GM19238 (cell line): Measurements from ENCODE around the gene HHATL.

ENCODE experiments used
- DNase-seq: peaks from one replicate; pipeline ENCODE4 v3.0.0; 2011; ENCODE audit warnings: low spot score; ENCODE audit not compliant: insufficient read length

Gene HHATL

DNA sequence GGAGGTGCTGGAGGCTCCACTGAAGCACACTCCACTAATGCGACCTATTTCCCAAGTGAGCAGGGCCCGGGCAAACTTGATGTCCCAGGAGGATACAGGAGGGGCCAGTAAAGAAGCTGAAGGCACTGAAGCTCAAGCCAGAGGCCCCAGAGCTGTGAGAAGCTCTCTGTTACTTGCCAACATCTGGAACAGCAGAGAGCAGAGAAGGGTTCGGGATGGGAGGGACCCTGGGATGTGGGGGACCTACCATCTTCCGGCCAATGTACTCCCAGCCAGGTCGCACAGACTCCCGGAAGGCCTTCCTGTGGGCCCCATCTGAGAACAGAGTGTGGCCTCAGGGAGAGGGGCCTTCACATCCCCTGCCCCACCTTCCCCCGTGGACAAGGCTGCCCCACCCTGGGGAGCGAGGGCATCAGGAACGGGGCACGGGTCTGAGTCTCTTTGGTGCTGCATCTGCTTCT is 3.1 kb downstream of the HHATL start:
- no peak for DNase-seq

DNA sequence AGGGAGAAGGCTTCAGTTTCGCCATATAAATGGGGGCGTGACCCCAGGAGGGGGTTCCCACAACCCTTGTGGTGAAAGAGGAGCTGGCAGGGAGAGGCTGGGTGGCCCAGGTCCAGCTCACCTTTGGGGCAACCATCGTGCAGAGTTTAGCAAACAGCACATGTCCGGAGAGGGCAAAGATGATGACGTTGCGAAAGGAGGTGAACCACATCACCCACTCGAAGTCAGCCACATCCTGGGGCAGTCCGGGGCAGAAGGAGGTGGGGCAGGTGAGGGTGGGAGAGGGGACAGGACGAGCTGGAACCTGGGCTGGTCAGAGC is 3.7 kb downstream of the HHATL start:
- DNase-seq = no peak

DNA sequence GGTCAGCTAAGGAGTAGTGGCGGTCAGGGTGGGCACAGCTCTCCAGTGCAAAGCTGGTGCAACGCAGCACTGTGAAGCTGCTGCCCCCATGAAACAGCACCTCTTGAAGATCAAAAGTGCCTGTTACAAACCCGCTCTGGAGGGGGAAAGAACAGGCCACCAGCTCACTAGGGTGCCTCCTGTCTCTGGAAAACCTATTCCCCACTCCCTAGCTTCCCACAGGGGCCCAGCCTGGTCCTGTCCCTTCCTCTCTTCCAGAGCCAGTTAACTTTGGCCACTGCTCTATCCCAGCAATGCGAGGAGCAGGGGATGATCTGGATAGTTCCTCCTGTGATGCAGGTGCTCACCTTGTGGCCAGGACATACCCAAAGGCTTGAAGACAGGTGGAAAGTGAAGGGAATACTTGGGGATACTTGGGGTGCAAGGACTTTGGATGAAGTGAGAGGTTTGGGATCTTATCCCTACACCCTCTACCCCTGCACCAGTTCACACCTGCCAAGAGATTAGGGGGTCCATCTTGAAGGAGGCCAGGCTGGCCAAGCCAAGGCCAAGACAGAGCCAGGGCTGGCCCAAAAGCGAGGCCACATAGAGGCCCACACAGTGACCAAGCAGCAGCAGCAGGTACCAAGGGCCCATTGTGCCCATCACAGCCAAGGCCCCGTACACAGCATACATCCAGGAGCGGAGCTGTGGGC is 4.2 kb downstream of the HHATL start:
- DNase-seq = no peak

DNA sequence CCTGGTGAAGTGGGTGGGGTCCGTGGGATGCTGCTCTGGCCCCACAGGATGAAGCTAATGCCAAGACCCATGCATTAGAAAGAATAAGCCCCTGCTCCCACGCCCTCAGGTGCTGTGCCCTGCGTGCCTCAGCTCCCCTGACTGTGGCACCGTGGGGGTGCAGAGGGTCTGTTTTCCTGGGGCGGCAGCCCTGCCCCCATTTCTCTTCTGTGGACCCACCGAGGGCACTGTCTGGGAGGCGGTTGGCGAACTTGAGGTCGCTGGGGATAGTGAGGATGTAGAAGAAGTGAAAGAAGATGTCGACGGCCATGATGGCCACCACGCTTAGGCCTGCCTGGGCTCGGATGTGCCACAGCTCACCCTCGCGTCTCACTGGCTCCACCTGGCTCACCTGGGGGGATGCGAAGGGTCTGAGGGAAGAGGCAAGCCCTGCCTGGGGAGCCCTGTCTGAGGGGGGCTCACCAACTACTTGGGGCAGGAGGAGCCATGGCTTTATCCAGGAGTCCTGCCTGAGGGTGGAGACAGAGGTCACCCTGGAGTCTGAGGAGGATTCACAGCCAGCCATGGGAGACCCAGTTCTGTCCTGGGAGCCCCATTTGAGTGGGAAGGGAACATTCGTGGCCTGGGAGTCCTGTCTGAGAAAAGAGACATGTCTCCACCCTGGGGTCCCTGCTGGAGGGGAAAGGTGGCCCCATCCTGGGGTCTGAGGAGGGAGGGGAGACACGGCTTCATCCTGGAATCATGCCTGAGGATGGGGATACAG is 5.1 kb downstream of the HHATL start:
- DNase-seq = no peak

DNA sequence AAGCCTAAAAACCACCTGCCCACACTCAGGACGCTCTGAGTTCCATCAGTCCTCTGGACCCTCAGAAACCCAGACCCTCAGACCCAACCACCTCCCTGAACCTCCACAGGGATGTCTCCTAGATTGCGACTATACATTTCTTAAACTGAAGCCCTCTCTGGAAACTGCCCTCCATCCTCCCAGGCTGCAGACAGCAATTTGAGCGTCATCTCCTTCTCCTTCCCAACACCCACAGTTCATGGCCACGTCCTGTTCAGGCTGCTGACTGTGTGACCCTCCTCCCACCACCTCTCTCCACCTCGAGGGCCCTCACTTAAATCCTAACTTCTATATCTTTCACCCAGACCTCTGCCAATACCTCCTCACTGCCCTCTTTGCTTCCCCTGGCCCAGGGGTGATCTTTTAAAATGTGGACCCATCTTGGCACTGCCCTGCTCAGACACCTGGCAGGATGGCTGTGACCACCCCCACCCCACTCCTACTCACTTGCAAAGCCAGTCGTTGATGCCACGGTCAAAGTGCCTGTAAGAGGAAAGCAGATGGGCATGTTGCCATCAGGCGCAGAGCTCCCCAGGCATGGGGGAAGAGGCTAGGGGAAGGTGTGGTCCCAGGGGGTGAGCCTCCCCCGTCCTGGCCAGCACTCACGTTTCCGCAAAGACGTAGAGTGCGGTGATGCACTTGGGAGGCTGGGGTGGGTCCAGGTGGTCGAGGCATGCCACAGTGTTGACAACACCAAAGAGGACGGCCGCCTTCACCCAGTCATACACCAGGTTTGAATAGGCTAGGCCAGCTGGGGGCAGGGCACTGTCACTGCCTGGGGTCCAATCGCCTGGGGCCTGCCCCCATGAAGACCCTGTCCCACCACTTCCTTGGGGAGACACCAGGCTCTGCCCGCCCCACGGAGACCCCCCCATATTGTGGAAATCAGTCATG is 6.0 kb downstream of the HHATL start:
- no peak for DNase-seq

DNA sequence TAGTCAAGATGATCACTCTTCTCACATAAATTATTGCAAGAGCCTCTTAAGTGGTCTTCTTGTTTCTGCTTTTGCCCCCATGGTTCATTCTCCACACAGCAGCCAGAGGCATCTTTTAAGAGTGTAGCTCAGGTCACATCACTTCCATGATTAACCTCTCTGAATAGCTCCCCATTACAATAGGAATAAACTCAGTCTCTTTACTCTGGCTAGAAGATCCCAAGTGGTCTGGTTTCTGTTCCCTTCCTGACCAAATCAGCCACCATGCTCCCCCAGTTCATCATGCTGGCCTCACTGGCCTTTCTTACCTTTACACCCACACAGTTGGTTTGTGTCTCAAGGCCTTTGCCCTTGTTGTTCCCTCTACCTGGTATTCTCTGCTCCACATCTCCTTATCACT is 8.2 kb downstream of the HHATL start:
- no peak for DNase-seq

DNA sequence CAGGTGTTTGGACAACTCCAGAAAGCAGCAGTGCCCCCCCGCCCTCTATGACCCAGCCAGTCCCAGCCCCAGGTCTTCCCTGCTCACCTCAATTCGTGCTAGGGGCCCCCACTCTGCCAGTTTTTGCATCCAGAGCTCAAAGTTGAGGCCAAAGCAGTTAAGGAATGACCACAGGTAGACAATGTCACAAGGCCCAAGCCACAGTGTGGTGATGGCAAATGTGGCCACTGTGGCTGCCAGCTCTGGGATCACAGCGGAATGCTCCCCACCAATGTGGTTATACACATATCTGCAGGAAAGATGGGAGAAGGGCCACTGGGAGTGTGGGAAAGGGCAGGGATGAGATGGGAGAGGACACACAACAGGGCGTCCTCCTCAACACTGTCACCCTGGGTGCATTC is 9.1 kb downstream of the HHATL start:
- DNase-seq = no peak

DNA sequence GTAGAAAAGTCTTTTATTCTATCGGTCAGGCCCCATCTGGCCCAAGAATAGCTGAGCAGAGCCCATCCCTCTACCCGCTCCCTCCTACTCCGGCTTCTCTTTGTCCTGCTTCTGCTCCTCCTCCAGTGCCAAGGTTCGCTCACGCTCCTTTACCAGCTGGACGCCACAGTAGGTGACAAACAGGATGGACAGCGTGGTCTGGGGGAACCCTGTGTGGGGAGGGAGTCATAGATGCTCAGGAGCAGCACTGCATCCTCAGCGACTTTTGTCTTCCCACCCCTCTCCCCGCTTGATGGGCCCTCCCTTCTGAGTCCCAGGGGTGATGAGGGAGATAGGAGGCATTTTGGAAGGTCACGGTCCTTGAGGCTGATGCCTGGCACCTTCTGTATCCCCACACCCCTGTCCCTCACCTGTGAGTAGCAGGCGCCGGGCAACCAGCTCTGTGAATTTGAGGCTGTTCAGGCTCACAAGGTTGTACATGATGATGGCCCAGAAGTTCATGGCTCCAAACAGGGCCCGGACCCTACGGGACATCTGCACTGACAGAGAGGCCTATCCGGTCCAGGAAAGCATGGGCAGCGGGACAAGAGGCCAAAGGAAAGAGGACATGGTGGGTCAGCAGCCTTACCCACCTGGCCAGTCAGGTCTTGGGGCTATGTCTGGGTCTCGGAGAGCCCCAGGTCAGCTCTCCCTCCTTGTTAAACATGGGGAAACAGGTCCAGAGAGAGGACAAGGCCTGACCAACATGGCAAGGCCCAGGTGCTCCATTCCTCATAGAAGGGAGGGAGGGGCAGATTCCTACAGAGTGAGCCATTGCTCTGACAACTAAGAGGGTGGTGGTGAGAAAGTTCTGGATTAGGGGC is 9.7 kb downstream of the HHATL start:
- DNase-seq = no peak

DNA sequence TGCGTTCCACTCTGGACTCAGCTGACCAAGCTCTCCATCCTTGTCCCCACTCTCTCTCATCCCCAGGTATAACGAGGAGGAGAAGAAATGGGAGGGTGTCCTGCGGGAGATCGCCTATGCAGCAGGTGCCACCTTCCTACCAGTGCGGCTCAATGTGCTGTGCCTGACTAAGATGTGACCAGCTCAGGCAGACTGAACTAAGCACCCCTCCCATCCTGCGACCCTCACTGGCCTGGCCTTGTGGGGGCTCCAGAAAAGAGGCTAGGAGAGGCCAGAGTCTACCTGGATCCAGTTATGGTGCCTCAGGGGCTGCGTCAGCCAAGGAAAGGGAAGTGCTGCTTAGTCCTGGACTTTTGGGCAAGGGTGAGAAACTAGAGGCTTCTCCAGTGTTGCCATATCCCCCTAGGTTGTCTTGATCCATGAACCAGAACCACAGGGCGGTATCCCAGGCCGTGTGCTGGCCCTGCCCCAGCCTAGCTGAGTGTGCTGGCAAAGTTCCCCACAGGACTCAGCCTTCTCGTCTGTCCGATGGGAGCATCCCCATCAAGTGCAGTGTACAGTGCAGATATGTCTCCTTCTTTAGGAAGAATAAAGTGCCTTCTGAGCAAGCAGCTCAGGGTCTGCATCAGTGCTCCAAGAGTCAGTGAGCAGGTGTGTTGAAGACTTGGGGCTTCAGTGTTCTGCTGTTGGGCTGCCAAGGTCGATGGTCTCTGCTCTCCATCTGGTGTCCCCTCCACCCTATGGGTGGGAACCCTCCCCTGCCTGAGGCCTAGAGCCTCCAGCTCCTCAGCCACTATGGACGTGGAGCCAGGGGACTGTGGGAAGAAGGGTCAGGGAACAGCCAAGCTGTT is 10.6 kb downstream of the HHATL start:
- no peak for DNase-seq

DNA sequence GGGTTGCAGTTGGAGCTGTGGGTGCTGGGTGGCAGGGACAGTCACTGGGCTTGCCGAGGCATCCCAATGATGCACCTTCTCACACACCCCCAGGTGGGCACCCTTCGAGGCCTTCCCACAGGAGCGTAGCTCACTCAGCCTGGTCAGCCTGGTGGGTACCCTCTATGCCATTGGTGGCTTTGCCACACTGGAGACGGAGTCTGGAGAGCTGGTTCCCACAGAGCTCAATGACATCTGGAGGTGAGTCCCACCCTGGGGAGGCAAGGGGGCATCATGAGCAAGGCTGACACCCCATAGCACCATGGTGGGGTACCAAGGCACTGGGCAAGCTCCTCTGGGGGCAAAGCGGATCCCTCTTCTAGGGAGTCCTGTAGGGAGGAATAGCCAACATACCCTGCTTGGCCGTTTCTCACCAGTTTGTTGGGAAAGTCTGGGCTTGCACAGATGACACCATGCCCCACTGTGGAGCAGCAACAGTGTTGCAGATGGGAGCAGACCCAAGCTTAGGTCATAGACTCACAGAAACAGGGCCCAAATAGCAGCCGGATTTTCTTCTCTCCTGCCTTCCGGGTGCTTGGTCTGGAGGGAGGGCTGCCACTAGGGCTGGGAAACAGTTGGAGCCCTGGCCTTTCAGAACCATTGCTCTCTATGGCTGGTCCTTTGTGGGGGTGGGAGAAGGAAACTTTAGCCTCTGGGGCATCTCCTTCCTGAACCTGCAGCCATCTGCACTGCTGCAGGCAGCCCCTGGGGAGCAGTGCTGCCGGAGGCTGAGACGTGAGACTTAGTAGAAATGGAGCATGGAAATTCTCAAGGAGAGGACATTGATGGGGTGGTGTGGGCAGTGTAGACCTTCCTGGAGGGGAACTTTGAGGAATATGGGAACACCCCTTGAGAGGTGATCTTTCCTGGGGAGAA is 11.6 kb downstream of the HHATL start:
- DNase-seq = no peak

DNA sequence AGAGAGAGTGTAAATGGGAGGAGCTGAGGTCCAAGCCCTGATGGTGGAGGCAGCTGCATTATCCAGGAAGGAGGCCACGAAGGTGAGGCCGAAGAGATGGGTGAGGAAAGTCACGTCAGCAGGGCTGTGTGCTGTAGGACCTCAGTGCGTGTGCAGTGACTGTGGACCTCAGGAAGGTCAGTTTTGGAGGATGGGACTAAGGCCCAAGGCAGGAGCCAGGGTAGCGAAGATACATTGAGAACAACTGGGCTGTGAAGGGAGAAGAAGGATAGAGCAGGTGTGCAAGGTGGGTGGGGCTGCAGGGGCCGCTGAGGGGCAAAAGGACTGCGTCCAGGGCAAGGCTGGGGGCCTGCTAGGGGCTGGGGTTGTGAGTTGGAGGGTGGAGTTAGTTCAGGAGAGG is 12.4 kb downstream of the HHATL start:
- DNase-seq = no peak

DNA sequence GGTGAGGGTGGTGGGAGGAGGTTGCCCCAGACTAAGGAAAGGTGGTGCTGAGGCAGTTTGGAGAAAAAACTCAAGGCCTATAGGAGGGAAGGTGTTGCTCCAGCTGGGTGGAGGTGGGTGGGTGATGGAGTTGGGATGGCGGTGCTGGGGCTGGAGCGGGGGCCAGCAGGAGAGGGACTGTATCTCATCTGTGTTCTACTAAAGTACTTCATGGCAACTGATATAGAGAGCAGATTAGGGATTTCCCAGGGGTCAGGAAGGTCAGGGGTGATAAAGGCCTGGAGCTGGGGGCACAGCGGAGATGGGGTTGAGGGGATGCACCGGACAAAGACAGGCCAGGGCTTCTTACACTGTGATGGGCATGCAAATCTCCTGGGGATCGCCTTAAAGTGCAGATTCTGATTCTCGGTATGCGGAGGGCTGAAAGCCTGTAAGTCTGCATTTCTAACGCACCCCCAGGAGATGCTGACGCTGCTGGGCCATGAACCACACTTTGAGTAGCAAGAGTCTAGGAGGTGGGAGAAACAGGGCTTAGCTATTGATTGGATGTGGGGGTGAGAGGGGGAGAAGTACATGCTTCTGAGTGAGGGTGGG is 13.1 kb downstream of the HHATL start:
- DNase-seq = no peak

DNA sequence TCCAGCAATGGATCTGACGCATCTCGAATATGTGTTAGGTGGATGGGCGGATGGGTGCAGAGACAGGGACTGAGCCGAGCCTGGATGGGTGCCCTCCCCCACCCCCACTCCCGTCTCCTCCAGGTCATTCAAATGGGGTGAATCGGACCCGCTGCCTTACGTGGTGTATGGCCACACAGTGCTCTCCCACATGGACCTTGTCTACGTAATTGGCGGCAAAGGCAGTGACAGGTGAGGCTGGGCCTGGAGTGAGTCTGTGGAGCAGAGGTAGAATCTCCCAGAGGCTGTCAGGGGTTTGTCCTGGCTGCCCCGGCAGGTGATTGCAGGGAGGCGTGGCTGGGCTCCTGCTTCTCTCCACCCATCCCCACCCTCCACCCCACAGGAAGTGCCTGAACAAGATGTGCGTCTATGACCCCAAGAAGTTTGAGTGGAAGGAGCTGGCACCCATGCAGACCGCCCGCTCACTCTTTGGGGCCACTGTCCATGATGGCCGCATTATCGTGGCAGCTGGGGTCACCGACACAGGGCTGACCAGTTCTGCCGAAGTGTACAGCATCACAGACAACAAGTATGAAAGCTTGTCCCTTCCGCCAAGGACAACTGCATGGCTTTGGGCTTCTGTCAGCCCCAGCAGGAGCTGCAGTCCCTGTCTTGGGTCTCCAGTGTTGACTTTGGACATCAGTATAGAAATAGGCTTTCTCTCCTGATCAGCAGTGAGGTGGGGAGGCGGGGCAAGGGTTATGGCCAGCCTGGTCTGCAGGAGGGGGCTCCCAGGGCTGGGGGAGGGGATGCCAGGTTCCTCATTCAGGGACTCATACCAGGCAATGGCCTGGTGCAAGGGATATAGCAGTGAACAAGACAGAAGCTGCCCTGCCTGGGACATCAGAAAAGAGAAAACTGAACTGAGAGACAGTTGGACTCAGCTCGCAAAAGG is 13.8 kb downstream of the HHATL start:
- no peak for DNase-seq

DNA sequence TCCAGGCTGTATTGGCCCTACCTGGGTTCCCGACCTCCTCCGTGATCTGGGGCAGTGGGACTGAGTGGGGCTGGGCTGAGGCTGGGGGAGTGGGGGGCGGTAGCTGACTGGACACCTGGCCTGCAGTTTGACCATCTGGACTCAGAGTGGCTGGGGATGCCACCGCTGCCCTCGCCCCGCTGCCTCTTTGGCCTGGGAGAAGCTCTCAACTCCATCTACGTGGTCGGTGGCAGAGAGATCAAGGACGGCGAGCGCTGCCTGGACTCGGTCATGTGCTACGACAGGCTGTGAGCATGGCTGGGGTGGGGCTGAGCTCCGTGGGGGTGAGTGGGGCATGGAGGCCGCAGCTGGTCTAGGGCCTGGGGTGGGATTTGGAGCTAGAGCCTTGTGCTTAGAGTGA is 14.6 kb downstream of the HHATL start:
- no peak for DNase-seq

DNA sequence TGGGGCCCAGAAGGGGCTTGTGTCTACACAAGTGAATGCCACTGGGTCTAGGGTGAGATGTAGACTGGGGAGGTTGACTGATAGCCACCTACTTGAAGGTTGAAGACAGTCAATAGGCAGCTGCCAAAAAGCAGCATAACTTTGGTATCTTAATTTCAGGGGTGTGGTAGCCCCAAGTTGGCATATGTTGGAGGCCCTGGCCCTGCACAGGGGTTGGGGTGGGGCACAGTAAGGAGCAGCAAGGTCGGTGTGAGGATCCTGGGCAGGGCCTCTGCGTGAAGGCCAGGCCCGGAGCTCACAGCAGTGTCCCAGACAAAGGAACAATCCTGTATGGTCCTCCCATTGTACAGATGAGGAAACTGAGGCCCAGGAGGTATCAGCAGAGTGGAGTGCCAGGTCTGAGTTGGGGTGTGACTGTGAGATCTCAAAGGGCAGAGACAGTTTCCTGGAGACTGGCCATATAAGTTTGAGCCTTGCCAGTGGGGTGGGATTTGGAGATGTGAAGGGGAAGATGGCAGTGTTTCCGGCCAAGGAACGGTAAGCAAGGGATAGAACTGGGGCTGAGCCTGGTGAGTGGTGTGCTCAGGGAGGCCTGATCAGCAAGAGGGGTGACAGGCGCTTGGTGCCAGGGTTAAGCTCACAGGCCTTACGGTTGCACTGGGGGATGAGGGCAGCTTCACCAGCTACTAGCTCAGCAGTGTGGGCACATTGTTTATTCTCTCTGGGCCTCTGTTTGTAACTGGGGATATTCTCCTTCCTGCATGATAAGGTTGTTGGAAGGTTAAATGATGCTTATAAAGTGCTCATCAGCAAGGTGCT is 15.6 kb downstream of the HHATL start:
- no peak for DNase-seq

DNA sequence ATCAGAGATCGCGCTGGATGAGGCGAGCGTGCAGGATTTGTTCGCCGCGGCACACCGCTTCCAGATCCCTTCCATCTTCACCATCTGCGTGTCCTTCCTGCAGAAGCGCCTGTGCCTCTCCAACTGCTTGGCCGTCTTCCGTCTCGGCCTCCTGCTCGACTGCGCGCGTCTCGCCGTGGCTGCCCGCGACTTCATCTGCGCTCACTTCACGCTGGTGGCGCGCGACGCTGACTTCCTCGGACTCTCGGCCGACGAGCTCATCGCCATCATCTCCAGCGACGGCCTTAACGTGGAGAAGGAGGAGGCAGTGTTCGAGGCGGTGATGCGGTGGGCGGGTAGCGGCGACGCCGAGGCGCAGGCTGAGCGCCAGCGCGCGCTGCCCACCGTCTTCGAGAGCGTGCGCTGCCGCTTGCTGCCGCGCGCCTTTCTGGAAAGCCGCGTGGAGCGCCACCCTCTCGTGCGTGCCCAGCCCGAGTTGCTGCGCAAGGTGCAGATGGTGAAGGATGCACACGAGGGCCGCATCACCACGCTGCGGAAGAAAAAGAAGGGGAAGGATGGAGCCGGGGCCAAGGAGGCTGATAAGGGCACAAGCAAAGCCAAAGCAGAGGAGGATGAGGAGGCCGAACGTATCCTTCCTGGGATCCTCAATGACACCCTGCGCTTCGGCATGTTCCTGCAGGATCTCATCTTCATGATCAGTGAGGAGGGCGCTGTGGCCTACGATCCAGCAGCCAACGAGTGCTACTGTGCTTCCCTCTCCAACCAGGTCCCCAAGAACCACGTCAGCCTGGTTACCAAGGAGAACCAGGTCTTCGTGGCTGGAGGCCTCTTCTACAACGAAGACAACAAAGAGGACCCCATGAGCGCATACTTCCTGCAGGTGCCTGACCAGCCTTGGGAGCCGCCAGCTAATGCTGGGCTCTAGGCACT is 16.4 kb downstream of the HHATL start:
- DNase-seq = no peak
